ENCODE measurements around the gene MED13L. TPM values are rescaled to one million over a fixed set of nuclear protein-coding genes. Genes with fewer than 3 reads are reported as not detected.

The MED13L gene
- total RNA-seq, 2 experiments from 2014 or later: 25.7 to 40.1 TPM

DNA sequence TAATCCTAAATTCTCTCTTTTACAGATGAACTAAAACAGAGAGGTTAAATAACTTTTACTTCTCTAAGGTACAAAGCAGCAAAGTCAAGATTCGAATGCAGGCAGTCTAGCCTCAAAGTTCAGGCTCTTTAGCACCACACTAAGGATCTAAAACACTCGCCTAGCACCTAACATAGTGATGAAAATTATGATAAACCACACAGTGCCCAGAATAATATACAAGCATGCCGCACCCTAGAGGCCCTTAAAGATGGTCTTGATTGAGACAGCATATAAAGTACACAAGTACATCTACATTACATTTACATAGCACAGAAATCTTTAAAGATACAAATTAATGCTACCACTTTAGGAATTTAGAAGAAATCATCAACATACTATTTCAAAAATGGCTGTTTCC is 207.0 kb downstream of the MED13L start:
- Histone ChIP-seq H3K36me3 (ENCODE audit: insufficient read depth, low read length) (no peaks in the 10 kb centered on the region), H3K4me2 (ENCODE audit: low read length) (no peak overlapping the region), H2AFZ (ENCODE audit: low read length) (no peak overlapping the region), H3K27ac (ENCODE audit: low read depth, low read length, poor library complexity, severe bottlenecking) (no peak overlapping the region), H4K20me1 (ENCODE audit: insufficient read depth, low read length) (no peaks in the 10 kb centered on the region), H3K4me1 (ENCODE audit: insufficient read depth, low read length, poor library complexity, severe bottlenecking) (no peaks in the 10 kb centered on the region), H3K4me3 (ENCODE audit: low read depth, low read length, poor library complexity, severe bottlenecking) (no peak overlapping the region), H3K9me2 (ENCODE audit: insufficient read depth, low read length) (no peaks in the 10 kb centered on the region), H3K9me3 (ENCODE audit: low read length) (no peaks in the 10 kb centered on the region), H3K79me2 (ENCODE audit: insufficient read depth, low read depth, low read length) (no peaks in the 10 kb centered on the region)
- no TSS peak for BruUV-seq (replicated peaks)
- intact Hi-C loops (cut with micrococcal nuclease; ENCODE audit: unreplicated experiment): no loop called here
- DNase-seq (ENCODE audit: low spot score): no peak
- ChIA-PET CTCF (ENCODE audit: unreplicated experiment) (no interaction called here), POLR2A (interaction anchor here (0.6 to 1.9 kb wide), 2 partner anchors 10 to 117 kb away, joined by 3 to 16 read pairs; no protein-coding TSS in a partner anchor)
- no peak for TF ChIP-seq EZH2phosphoT487 (IDR thresholded peaks at IDR 0.05; ENCODE audit: borderline replicate concordance, low read depth, low read length)
- TF ChIP-seq, protein P1, sequence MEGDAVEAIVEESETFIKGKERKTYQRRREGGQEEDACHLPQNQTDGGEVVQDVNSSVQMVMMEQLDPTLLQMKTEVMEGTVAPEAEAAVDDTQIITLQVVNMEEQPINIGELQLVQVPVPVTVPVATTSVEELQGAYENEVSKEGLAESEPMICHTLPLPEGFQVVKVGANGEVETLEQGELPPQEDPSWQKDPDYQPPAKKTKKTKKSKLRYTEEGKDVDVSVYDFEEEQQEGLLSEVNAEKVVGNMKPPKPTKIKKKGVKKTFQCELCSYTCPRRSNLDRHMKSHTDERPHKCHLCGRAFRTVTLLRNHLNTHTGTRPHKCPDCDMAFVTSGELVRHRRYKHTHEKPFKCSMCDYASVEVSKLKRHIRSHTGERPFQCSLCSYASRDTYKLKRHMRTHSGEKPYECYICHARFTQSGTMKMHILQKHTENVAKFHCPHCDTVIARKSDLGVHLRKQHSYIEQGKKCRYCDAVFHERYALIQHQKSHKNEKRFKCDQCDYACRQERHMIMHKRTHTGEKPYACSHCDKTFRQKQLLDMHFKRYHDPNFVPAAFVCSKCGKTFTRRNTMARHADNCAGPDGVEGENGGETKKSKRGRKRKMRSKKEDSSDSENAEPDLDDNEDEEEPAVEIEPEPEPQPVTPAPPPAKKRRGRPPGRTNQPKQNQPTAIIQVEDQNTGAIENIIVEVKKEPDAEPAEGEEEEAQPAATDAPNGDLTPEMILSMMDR (conservative IDR thresholded peaks at IDR 0.05; ENCODE audit: low read length): no peak

GRCh38 chr12:116069943-116070342 is 207.6 kb downstream of the MED13L start:
- Histone ChIP-seq H3K9me3 (ENCODE audit: low read length) (no peaks in the 10 kb centered on the region), H3K4me1 (ENCODE audit: insufficient read depth, low read length, poor library complexity, severe bottlenecking) (no peaks in the 10 kb centered on the region), H3K36me3 (ENCODE audit: insufficient read depth, low read length) (no peaks in the 10 kb centered on the region), H3K4me2 (ENCODE audit: low read length) (no peak overlapping the region), H3K9me2 (ENCODE audit: insufficient read depth, low read length) (no peaks in the 10 kb centered on the region), H3K79me2 (ENCODE audit: insufficient read depth, low read depth, low read length) (no peaks in the 10 kb centered on the region), H3K27ac (ENCODE audit: low read depth, low read length, poor library complexity, severe bottlenecking) (no peak overlapping the region), H3K4me3 (ENCODE audit: low read depth, low read length, poor library complexity, severe bottlenecking) (no peak overlapping the region), H4K20me1 (ENCODE audit: insufficient read depth, low read length) (no peaks in the 10 kb centered on the region), H2AFZ (ENCODE audit: low read length) (no peak overlapping the region)
- DNase-seq (ENCODE audit: low spot score): no peak
- ChIA-PET CTCF (ENCODE audit: unreplicated experiment) (no interaction called here), POLR2A (interaction anchor here (0.5 to 1.9 kb wide), 2 partner anchors 9 to 1139 kb away, joined by 5 to 16 read pairs; no protein-coding TSS in a partner anchor)
- intact Hi-C loops (cut with micrococcal nuclease; ENCODE audit: unreplicated experiment): loop anchor here (5.0 kb wide), 1 partner anchor 167 kb away; no protein-coding TSS in a partner anchor
- no TSS peak for BruUV-seq (replicated peaks)
- TF ChIP-seq, protein P1 (conservative IDR thresholded peaks at IDR 0.05; ENCODE audit: low read length): no peak
- TF ChIP-seq EZH2phosphoT487 (IDR thresholded peaks at IDR 0.05; ENCODE audit: borderline replicate concordance, low read depth, low read length): no peak

DNA sequence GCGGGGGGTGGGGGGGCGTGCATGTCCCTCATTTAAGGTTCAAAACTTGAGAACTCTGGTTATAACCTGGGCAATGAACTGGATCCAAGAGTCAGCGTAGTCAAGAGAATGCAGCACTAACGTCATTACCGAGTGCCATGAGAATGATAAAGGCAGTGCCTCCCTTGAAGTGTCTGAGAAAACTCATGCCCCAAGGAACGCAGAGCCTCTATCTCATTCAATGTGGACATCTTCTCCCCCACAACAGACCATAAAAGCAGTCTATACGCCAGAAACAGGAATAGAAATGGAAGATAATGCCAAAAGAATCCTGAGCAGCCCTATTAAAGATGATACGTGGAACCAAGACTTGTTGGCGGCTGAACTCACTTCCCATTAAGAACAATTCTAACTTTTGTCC is 208.6 kb downstream of the MED13L start:
- Histone ChIP-seq H3K4me1 (ENCODE audit: insufficient read depth, low read length, poor library complexity, severe bottlenecking) (no peaks in the 10 kb centered on the region), H3K9me3 (ENCODE audit: low read length) (no peaks in the 10 kb centered on the region), H2AFZ (ENCODE audit: low read length) (no peak overlapping the region), H3K4me3 (ENCODE audit: low read depth, low read length, poor library complexity, severe bottlenecking) (no peak overlapping the region), H3K79me2 (ENCODE audit: insufficient read depth, low read depth, low read length) (no peaks in the 10 kb centered on the region), H3K27ac (ENCODE audit: low read depth, low read length, poor library complexity, severe bottlenecking) (no peak overlapping the region), H4K20me1 (ENCODE audit: insufficient read depth, low read length) (no peaks in the 10 kb centered on the region), H3K9me2 (ENCODE audit: insufficient read depth, low read length) (no peaks in the 10 kb centered on the region), H3K36me3 (ENCODE audit: insufficient read depth, low read length) (no peaks in the 10 kb centered on the region), H3K4me2 (ENCODE audit: low read length) (no peak overlapping the region)
- ChIA-PET POLR2A (interaction anchor here (1.9 kb wide), 1 partner anchor 8 kb away, joined by 16 read pairs; no protein-coding TSS in a partner anchor), CTCF (ENCODE audit: unreplicated experiment) (no interaction called here)
- intact Hi-C loops (cut with micrococcal nuclease; ENCODE audit: unreplicated experiment): loop anchor here (5.0 kb wide), 1 partner anchor 168 kb away; no protein-coding TSS in a partner anchor
- TF ChIP-seq EZH2phosphoT487 (IDR thresholded peaks at IDR 0.05; ENCODE audit: borderline replicate concordance, low read depth, low read length): no peak
- TF ChIP-seq, protein P1 (conservative IDR thresholded peaks at IDR 0.05; ENCODE audit: low read length): no peak
- BruUV-seq (replicated peaks): no TSS peak
- DNase-seq (ENCODE audit: low spot score): no peak

Measured in OCI-LY7 (cell line).